HG02623 (cell line): ENCODE results near the gene ERC2.
"Not testable (repeated sequence)": the region's sequence is repeated elsewhere in the genome, so short reads cannot be mapped to it uniquely, and the experiment has no call there.

Experiments used
- ATAC-seq: cut with Tn5 transposase; IDR thresholded peaks from one replicate; pipeline ENCODE4 v1.9.1; 2021; ENCODE audit warnings: moderate library complexity; ENCODE audit not compliant: unreplicated experiment

Gene ERC2

GRCh38 chr3:56268616-56269383, 199.5 kb downstream of the ERC2 start:
- no peak for ATAC-seq

GRCh38 chr3:56261852-56262251, 206.4 kb downstream of the ERC2 start:
- not testable (repeated sequence) for ATAC-seq

- ATAC-seq, result no peak
These were observed 208.0 kb downstream of the ERC2 start for GRCh38 chr3:56260262-56260661.

GRCh38 chr3:56257826-56258225, 210.4 kb downstream of the ERC2 start:
- ATAC-seq, result no peak

- ATAC-seq, result no peak
These were observed 213.4 kb downstream of the ERC2 start for GRCh38 chr3:56254835-56255234.

GRCh38 chr3:56253941-56254665, 214.2 kb downstream of the ERC2 start:
- no peak for ATAC-seq

GRCh38 chr3:56251343-56251945, 216.8 kb downstream of the ERC2 start:
- ATAC-seq, result no peak

GRCh38 chr3:56248021-56248420, 220.2 kb downstream of the ERC2 start:
- no peak for ATAC-seq

GRCh38 chr3:56238299-56238698, 230.0 kb downstream of the ERC2 start:
- ATAC-seq, result no peak

GRCh38 chr3:56233742-56234141, 234.5 kb downstream of the ERC2 start:
- no peak for ATAC-seq

- ATAC-seq, result no peak
These were observed 239.0 kb downstream of the ERC2 start for GRCh38 chr3:56229311-56229710.

- no peak for ATAC-seq
These were observed 245.4 kb downstream of the ERC2 start for GRCh38 chr3:56222866-56223265.

GRCh38 chr3:56219894-56220805, 248.1 kb downstream of the ERC2 start:
- no peak for ATAC-seq

GRCh38 chr3:56209982-56210751, 258.1 kb downstream of the ERC2 start:
- no peak for ATAC-seq

- no peak for ATAC-seq
These were observed 260.3 kb downstream of the ERC2 start for GRCh38 chr3:56207922-56208321.

GRCh38 chr3:56205406-56205805, 262.9 kb downstream of the ERC2 start:
- no peak for ATAC-seq

GRCh38 chr3:56202997-56203396, 265.3 kb downstream of the ERC2 start:
- ATAC-seq, result no peak

- ATAC-seq, result no peak
These were observed 266.9 kb downstream of the ERC2 start for GRCh38 chr3:56201407-56201806.

- no peak for ATAC-seq
These were observed 268.0 kb downstream of the ERC2 start for GRCh38 chr3:56200251-56200650.

- ATAC-seq, result no peak
These were observed 270.3 kb downstream of the ERC2 start for GRCh38 chr3:56197991-56198390.
